Tibial nerve (tissue), 4 donors: ENCODE measurements around the gene TCEAL6.
"Not testable (repeated sequence)": the region's sequence is repeated elsewhere in the genome, so short reads cannot be mapped to it uniquely, and the experiment has no call there.

Source experiments
- EP300 ChIP-seq, 2 donors: sonication (generic); formaldehyde crosslinking; IDR thresholded peaks; one replicate each; pipeline ENCODE4 v1.6.1; 2017; ENCODE audit warnings: antibody characterized with exemption in 2 of 2, mild to moderate bottlenecking in 1 of 2
- POLR2A ChIP-seq, 2 donors: fragments of 450-650 bp; IDR thresholded peaks; one replicate each; pipeline ENCODE4 v1.6.1; 2017; ENCODE audit warnings: antibody characterized with exemption in 2 of 2, mild to moderate bottlenecking in 2 of 2, moderate library complexity in 2 of 2
- TF ChIP-seq, protein P1 (sequence below), 5 experiments: fragments of 200-600 bp in 3 of 5; fragments of 450-650 bp in 2 of 5; sonication (generic) in 3 of 5; IDR thresholded peaks; one replicate each; pipeline ENCODE4 v1.5.1; 2016 to 2019; ENCODE audit warnings: antibody characterized with exemption in 5 of 5, mild to moderate bottlenecking in 3 of 5, moderate library complexity in 2 of 5

DNA sequence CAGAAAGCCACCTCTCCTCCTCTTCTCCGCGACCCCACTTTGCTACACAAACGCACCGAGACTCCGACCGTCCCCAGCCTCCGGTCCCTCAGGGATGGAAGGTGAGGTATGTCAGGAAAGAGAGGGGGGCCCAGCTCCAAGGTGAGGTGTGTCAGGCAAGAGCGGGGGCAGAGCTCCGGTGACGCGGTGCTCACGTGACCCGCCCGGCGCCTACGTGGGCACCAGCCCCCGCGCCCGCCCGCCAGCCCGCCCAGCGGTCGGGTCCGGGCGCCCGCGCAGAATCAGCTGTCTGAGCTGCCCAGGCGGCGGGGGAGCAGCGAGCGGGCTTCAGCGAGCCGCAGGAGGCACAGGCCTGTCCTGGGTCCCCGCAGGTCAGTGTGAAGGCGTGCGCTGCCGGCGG, 16.8 kb downstream of the TCEAL6 start, which contains the start of gene TCEAL2:
- TF ChIP-seq, protein P1, sequence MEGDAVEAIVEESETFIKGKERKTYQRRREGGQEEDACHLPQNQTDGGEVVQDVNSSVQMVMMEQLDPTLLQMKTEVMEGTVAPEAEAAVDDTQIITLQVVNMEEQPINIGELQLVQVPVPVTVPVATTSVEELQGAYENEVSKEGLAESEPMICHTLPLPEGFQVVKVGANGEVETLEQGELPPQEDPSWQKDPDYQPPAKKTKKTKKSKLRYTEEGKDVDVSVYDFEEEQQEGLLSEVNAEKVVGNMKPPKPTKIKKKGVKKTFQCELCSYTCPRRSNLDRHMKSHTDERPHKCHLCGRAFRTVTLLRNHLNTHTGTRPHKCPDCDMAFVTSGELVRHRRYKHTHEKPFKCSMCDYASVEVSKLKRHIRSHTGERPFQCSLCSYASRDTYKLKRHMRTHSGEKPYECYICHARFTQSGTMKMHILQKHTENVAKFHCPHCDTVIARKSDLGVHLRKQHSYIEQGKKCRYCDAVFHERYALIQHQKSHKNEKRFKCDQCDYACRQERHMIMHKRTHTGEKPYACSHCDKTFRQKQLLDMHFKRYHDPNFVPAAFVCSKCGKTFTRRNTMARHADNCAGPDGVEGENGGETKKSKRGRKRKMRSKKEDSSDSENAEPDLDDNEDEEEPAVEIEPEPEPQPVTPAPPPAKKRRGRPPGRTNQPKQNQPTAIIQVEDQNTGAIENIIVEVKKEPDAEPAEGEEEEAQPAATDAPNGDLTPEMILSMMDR (IDR thresholded peaks at IDR 0.05): not testable (repeated sequence)
- TF ChIP-seq EP300, POLR2A (IDR thresholded peaks at IDR 0.05): not testable (repeated sequence)
